HepG2 (cell line): ENCODE results near the gene TRIM25. TPM values are rescaled to one million over a fixed set of nuclear protein-coding genes. Genes with fewer than 3 reads are reported as not detected.

Experiments
- HDAC2 ChIP-seq: sonication (generic); formaldehyde crosslinking; IDR thresholded peaks from 2 replicates; pipeline ENCODE4 v1.4.0; 2020; ENCODE audit warnings: missing genetic modification reagents
- HIC2 ChIP-seq: sonication (generic); formaldehyde crosslinking; IDR thresholded peaks from 2 replicates; pipeline ENCODE4 v1.9.0; 2022; ENCODE audit warnings: low read depth, missing genetic modification reagents
- JUNB ChIP-seq: sonication (generic); formaldehyde crosslinking; IDR thresholded peaks from 2 replicates; pipeline ENCODE4 v1.8.0; 2022; ENCODE audit warnings: missing genetic modification reagents, mild to moderate bottlenecking, borderline replicate concordance
- KLF6 ChIP-seq: IDR thresholded peaks from 2 replicates; pipeline ENCODE4 v1.8.0; 2016; ENCODE audit warnings: missing biosample characterization, missing genetic modification reagents
- MED1 ChIP-seq: sonication (generic); formaldehyde crosslinking; IDR thresholded peaks from 2 replicates; pipeline ENCODE4 v1.4.0; 2020; ENCODE audit warnings: missing genetic modification reagents
- MED8 ChIP-seq: sonication (generic); formaldehyde crosslinking; IDR thresholded peaks from 2 replicates; pipeline ENCODE4 v1.8.1; 2023; ENCODE audit warnings: mild to moderate bottlenecking, missing genetic modification reagents; ENCODE audit not compliant: insufficient replicate concordance
- MIER3 ChIP-seq: IDR thresholded peaks from 2 replicates; pipeline ENCODE4 v1.6.1; 2016; ENCODE audit warnings: missing compliant biosample characterization, borderline replicate concordance
- NCOR1 ChIP-seq: fragments of 200-600 bp; sonication (generic); IDR thresholded peaks from 2 replicates; pipeline ENCODE4 v1.7.0; 2017; ENCODE audit warnings: antibody characterized with exemption, low read length, borderline replicate concordance
- REL ChIP-seq: sonication (generic); formaldehyde crosslinking; conservative IDR thresholded peaks from 2 replicates; pipeline ENCODE4 v1.8.0; 2022; ENCODE audit warnings: mild to moderate bottlenecking, missing genetic modification reagents, moderate library complexity
- SCMH1 ChIP-seq: sonication (generic); formaldehyde crosslinking; IDR thresholded peaks from 2 replicates; pipeline ENCODE4 v1.9.0; 2021; ENCODE audit warnings: missing genetic modification reagents, mild to moderate bottlenecking, borderline replicate concordance
- SMAD9 ChIP-seq: sonication (generic); formaldehyde crosslinking; IDR thresholded peaks from 2 replicates; pipeline ENCODE4 v1.5.1; 2020; ENCODE audit warnings: mild to moderate bottlenecking, missing genetic modification reagents
- TOPORS ChIP-seq: sonication (generic); formaldehyde crosslinking; IDR thresholded peaks from 2 replicates; pipeline ENCODE4 v1.8.0; 2023; ENCODE audit warnings: mild to moderate bottlenecking, missing genetic modification reagents
- WIZ ChIP-seq: sonication (generic); formaldehyde crosslinking; IDR thresholded peaks from 2 replicates; pipeline ENCODE4 v1.5.1; 2020; ENCODE audit warnings: mild to moderate bottlenecking, missing genetic modification reagents
- ZNF160 ChIP-seq: sonication (generic); formaldehyde crosslinking; IDR thresholded peaks from 2 replicates; pipeline ENCODE4 v1.8.0; 2022; ENCODE audit warnings: mild to moderate bottlenecking, inconsistent platforms, missing genetic modification reagents
- ZNF577 ChIP-seq: sonication (generic); formaldehyde crosslinking; IDR thresholded peaks from 2 replicates; pipeline ENCODE4 v1.4.0; 2020; ENCODE audit warnings: mild to moderate bottlenecking, low read depth, missing genetic modification reagents, borderline replicate concordance
- ZNF83 ChIP-seq: sonication (generic); formaldehyde crosslinking; IDR thresholded peaks from 2 replicates; pipeline ENCODE4 v1.4.0; 2020; ENCODE audit warnings: missing genetic modification reagents, mild to moderate bottlenecking, borderline replicate concordance
- ZSCAN31 ChIP-seq: sonication (generic); formaldehyde crosslinking; IDR thresholded peaks from 2 replicates; pipeline ENCODE4 v1.5.0; 2020; ENCODE audit warnings: low read depth, mild to moderate bottlenecking, missing genetic modification reagents
- polyA plus RNA-seq, 8 experiments: library from polyadenylated mRNA; depleted of rRNA in 3 of 8; stranded (reverse) in 7 of 8; unstranded in 1 of 8; fragments of >200 nt; fragmentation: Illumina TruSeq in 4 of 8; extraction: Trizol in 4 of 8; gene quantifications; 2 replicates each; pipeline versions ENCODE4 v1.2.1 to v1.2.3, GENCODE V29; 2011 to 2016; ENCODE audit warnings: low read depth in 4 of 8, missing spikeins in 1 of 8, mixed read lengths in 1 of 8; ENCODE audit not compliant: insufficient read depth in 1 of 8
- total RNA-seq, 5 experiments: library from RNA; depleted of rRNA; stranded (reverse); fragments of >200 nt; fragmentation: Illumina TruSeq; extraction: Trizol; gene quantifications; 2 replicates each; pipeline ENCODE4 v1.2.3, GENCODE V29; 2016; ENCODE audit warnings: low read depth in 1 of 5
- TF ChIP-seq, protein P1 (sequence below): sonication (generic); formaldehyde crosslinking; IDR thresholded peaks from 2 replicates; pipeline ENCODE4 v1.4.0; 2020; ENCODE audit warnings: mild to moderate bottlenecking, missing genetic modification reagents
- TF ChIP-seq, protein P2 (sequence below): sonication (generic); formaldehyde crosslinking; IDR thresholded peaks from 2 replicates; pipeline ENCODE4 v1.4.0; 2020; ENCODE audit warnings: missing genetic modification reagents
- TF ChIP-seq, protein P3 (sequence below): sonication (generic); formaldehyde crosslinking; IDR thresholded peaks from 2 replicates; pipeline ENCODE4 v1.5.1; 2020; ENCODE audit warnings: mild to moderate bottlenecking, missing genetic modification reagents

The TRIM25 gene
- total and polyA plus RNA-seq, 2 of the 13 experiments (the other 11 are each of a cell fraction or from before 2014, with no cell fraction given), result 30.8 to 42.2 TPM

DNA sequence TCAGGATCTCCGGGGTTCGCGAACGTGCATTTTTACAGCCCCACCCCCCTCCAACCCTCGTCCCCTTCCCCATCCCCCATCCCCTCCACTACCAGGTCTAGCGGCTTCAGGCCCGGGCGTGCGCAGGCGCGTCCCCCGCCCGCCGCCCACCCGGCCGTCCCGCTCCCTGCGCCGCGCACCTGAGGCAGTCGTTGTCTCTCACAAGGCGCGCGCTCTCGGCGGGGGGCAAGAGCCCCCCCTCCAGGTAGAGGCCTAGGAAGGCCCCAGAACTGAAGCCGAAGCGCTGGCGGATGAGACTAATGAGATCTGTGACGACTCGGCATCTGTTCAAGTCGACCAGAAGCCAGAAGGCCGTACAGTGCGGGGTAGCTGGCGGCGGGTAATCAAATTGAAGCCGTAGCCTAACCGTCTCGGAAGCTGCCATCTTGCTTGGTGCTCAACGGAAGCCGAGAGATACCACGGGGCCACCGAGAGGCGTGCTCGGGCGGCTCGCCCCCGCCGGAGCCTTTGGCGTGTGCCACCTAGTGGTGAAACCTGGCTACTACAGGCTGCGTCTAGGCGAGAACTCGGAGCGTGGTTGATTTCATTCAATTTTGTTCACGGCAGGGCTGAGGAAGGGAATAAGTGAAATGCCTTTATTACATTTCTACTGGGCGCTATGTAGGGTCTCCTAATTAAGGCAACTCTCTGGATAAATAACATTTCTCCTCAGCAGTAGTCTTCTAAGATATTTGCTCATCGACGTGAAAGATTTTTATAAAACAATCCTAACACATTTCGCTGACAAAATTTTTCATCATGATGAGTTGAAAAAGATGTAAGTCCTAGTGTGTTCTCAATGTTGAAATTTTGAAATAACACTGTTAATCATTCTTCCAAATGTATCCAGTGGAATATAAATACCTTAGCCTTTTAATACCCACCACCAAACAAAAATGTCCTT is 47.0 kb upstream of the TRIM25 start, which contains the start of gene COIL (continued):
- TF ChIP-seq HDAC2 (CRISPR knock-in tag) (peak; percentile 68; the same call in 1 of the 2 replicates), ZNF83 (CRISPR knock-in tag) (peak; percentile 82; the same call in 1 of the 2 replicates), SCMH1 (CRISPR knock-in tag) (no peak), WIZ (CRISPR knock-in tag) (no peak; the same call in 1 of the 2 replicates), REL (CRISPR knock-in tag) (no peak), SMAD9 (CRISPR knock-in tag) (peak; percentile 88; the same call in 1 of the 2 replicates), HIC2 (CRISPR knock-in tag) (peak; percentile 31; the same call in 1 of the 2 replicates), ZNF577 (CRISPR knock-in tag) (no peak), KLF6 (CRISPR knock-in tag) (peak; percentile 85), ZNF160 (CRISPR knock-in tag) (peak; percentile 80), TOPORS (peak; percentile 70), MED1 (CRISPR knock-in tag) (peak; percentile 79), MIER3 (CRISPR knock-in tag) (0 out of 2 replicates have a peak, but pooled peaks have one; percentile 72), ZSCAN31 (CRISPR knock-in tag) (peak; percentile 91), NCOR1 (no peak), MED8 (no peak), JUNB (CRISPR knock-in tag) (no peak)
- TF ChIP-seq, protein P1, sequence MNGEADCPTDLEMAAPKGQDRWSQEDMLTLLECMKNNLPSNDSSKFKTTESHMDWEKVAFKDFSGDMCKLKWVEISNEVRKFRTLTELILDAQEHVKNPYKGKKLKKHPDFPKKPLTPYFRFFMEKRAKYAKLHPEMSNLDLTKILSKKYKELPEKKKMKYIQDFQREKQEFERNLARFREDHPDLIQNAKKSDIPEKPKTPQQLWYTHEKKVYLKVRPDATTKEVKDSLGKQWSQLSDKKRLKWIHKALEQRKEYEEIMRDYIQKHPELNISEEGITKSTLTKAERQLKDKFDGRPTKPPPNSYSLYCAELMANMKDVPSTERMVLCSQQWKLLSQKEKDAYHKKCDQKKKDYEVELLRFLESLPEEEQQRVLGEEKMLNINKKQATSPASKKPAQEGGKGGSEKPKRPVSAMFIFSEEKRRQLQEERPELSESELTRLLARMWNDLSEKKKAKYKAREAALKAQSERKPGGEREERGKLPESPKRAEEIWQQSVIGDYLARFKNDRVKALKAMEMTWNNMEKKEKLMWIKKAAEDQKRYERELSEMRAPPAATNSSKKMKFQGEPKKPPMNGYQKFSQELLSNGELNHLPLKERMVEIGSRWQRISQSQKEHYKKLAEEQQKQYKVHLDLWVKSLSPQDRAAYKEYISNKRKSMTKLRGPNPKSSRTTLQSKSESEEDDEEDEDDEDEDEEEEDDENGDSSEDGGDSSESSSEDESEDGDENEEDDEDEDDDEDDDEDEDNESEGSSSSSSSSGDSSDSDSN (CRISPR knock-in tag), result peak; percentile 92
- TF ChIP-seq, protein P2, sequence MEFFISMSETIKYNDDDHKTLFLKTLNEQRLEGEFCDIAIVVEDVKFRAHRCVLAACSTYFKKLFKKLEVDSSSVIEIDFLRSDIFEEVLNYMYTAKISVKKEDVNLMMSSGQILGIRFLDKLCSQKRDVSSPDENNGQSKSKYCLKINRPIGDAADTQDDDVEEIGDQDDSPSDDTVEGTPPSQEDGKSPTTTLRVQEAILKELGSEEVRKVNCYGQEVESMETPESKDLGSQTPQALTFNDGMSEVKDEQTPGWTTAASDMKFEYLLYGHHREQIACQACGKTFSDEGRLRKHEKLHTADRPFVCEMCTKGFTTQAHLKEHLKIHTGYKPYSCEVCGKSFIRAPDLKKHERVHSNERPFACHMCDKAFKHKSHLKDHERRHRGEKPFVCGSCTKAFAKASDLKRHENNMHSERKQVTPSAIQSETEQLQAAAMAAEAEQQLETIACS (CRISPR knock-in tag), result peak; percentile 92
- TF ChIP-seq, protein P3, sequence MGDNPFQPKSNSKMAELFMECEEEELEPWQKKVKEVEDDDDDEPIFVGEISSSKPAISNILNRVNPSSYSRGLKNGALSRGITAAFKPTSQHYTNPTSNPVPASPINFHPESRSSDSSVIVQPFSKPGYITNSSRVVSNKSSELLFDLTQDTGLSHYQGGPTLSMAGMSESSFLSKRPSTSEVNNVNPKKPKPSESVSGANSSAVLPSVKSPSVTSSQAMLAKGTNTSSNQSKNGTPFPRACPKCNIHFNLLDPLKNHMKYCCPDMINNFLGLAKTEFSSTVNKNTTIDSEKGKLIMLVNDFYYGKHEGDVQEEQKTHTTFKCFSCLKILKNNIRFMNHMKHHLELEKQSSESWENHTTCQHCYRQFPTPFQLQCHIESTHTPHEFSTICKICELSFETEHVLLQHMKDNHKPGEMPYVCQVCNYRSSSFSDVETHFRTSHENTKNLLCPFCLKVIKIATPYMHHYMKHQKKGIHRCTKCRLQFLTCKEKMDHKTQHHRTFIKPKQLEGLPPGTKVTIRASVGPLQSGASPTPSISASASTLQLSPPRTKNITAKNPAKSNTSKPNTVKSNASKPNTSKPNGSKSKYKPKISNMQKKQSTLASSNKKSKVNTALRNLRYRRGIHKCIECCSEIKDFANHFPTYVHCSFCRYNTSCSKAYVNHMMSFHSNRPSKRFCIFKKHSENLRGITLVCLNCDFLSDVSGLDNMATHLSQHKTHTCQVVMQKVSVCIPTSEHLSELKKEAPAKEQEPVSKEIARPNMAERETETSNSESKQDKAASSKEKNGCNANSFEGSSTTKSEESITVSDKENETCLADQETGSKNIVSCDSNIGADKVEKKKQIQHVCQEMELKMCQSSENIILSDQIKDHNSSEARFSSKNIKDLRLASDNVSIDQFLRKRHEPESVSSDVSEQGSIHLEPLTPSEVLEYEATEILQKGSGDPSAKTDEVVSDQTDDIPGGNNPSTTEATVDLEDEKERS (CRISPR knock-in tag), result no peak
